ENCODE measurements around the gene ZFP3. TPM values are rescaled to one million over a fixed set of nuclear protein-coding genes. Genes with fewer than 3 reads are reported as not detected.
A peak's percentile ranks its signal among the peaks of the same experiment; 100 is the strongest.

ZFP3 gene
- total and polyA plus RNA-seq, 4 experiments from 2014 or later, result 0.52 to 13.0 (median 6.6) TPM

GRCh38 chr17:5034651-5035050 lies 43.6 kb upstream of the ZFP3 start:
- H3K36me3 Mint-ChIP-seq, result no peaks in the 10 kb centered on the region
- no peak overlapping the region for H3K4me3 ChIP-seq (ENCODE audit: low read length in 2 of 2)
- no peaks in the 10 kb centered on the region for H3K27me3 ChIP-seq (ENCODE audit: insufficient read depth, low read length)
- peaks cover 25% of the 10 kb centered on the region for H3K4me1 ChIP-seq (ENCODE audit: insufficient read depth, low read length)
- no peaks in the 10 kb centered on the region for H3K36me3 ChIP-seq (ENCODE audit: insufficient read depth, low read length)
- H3K9me3 ChIP-seq (ENCODE audit: control insufficient read depth in 1 of 2, low read length in 2 of 2), result no peaks in the 10 kb centered on the region
- intact Hi-C loops (cut with micrococcal nuclease), result no loop called here
- peak overlapping the region in 1 of 7 donors; percentile 38 for H3K27ac Mint-ChIP-seq
- H3K4me3 Mint-ChIP-seq, result no peak overlapping the region
- no peaks in the 10 kb centered on the region for H3K27me3 Mint-ChIP-seq
- ChIA-PET CTCF (ENCODE audit: partially characterized antibody) (interaction anchor here (0.9 to 11.2 kb wide), 7 partner anchors 8 to 126 kb away, joined by 3 to 271 read pairs (median 6); no protein-coding TSS in a partner anchor), POLR2A (ENCODE audit: partially characterized antibody) (interaction anchor here (1.2 to 9.5 kb wide), 3 partner anchors 13 to 44 kb away, joined by 4 to 146 read pairs (median 5); partner anchors contain the start of gene ZFP3)
- peaks cover 0 to 3% (median 0%) of the 10 kb centered on the region in 8 donors for H3K9me3 Mint-ChIP-seq
- no peak overlapping the region for H3K27ac ChIP-seq (ENCODE audit: low read depth, low read length)
- H3K4me1 Mint-ChIP-seq, result peaks cover 12 to 40% (median 21%) of the 10 kb centered on the region in 4 donors
- DNase-seq, result no peak

- intact Hi-C loops (cut with micrococcal nuclease), result no loop called here
- peaks cover 0 to 3% (median 0%) of the 10 kb centered on the region in 8 donors for H3K9me3 Mint-ChIP-seq
- H3K36me3 ChIP-seq (ENCODE audit: insufficient read depth, low read length), result no peaks in the 10 kb centered on the region
- no peak within 1 kb of the TSS for H3K4me3 ChIP-seq (ENCODE audit: low read length in 2 of 2)
- H3K4me1 Mint-ChIP-seq, result peaks cover 16 to 45% (median 24%) of the 10 kb centered on the region in 4 donors
- ChIA-PET POLR2A (ENCODE audit: partially characterized antibody) (interaction anchor here (1.4 to 9.5 kb wide), 2 partner anchors 12 to 26 kb away, joined by 5 to 146 read pairs; no protein-coding TSS in a partner anchor), CTCF (ENCODE audit: partially characterized antibody) (interaction anchor here (0.9 to 11.2 kb wide), 7 partner anchors 9 to 126 kb away, joined by 3 to 271 read pairs (median 6); no protein-coding TSS in a partner anchor)
- peak within 1 kb of the TSS in 1 of 7 donors; percentile 38 for H3K27ac Mint-ChIP-seq
- H3K27me3 ChIP-seq (ENCODE audit: insufficient read depth, low read length), result no peaks in the 10 kb centered on the region
- no peaks in the 10 kb centered on the region for H3K9me3 ChIP-seq (ENCODE audit: control insufficient read depth in 1 of 2, low read length in 2 of 2)
- peaks cover 26% of the 10 kb centered on the region for H3K4me1 ChIP-seq (ENCODE audit: insufficient read depth, low read length)
- no peak within 1 kb of the TSS for H3K27ac ChIP-seq (ENCODE audit: low read depth, low read length)
- H3K4me3 Mint-ChIP-seq, result peak within 1 kb of the TSS in 1 of 8 donors; percentile 26
- DNase-seq, result no peak
- H3K27me3 Mint-ChIP-seq, result no peaks in the 10 kb centered on the region
- no peaks in the 10 kb centered on the region for H3K36me3 Mint-ChIP-seq
Measured at GRCh38 chr17:5035315-5035714, 43.0 kb upstream of the ZFP3 start, which contains the start of gene SLC52A1. Gene SLC52A1 (minus strand): TSS chr17:5035426. CDS start chr17:5034606, 820 bp downstream.

- ChIA-PET CTCF (ENCODE audit: partially characterized antibody) (interaction anchor here (1.0 to 10.9 kb wide), 4 partner anchors 9 to 19 kb away, joined by 3 to 127 read pairs (median 6); no protein-coding TSS in a partner anchor), POLR2A (ENCODE audit: partially characterized antibody) (interaction anchor here (0.8 to 1.8 kb wide), 12 partner anchors 9 to 95 kb away, joined by 3 to 8 read pairs (median 4); partner anchors contain the start of genes INCA1, KIF1C and SPAG7)
- peak overlapping the region; percentile 49 to 65 for H3K4me3 ChIP-seq (ENCODE audit: low read length in 2 of 2)
- no peaks in the 10 kb centered on the region for H3K36me3 ChIP-seq (ENCODE audit: insufficient read depth, low read length)
- H3K27me3 Mint-ChIP-seq, result no peaks in the 10 kb centered on the region
- H3K9me3 ChIP-seq (ENCODE audit: control insufficient read depth in 1 of 2, low read length in 2 of 2), result no peaks in the 10 kb centered on the region
- peak overlapping the region; percentile 83 to 97 (median 95) for H3K27ac Mint-ChIP-seq
- peak overlapping the region; percentile 54 for H3K27ac ChIP-seq (ENCODE audit: low read depth, low read length)
- H3K9me3 Mint-ChIP-seq, result no peaks in the 10 kb centered on the region
- peaks cover 0 to 1% of the 10 kb centered on the region in 2 donors for H3K36me3 Mint-ChIP-seq
- DNase-seq, result peak in 4 of 5 donors; percentile 26 to 42 (median 34)
- H3K4me1 ChIP-seq (ENCODE audit: insufficient read depth, low read length), result peaks cover 57% of the 10 kb centered on the region
- intact Hi-C loops (cut with micrococcal nuclease), result loop anchor here (2.0 kb wide), 1 partner anchor 20 kb away; no protein-coding TSS in a partner anchor
- peaks cover 33 to 69% (median 53%) of the 10 kb centered on the region in 4 donors for H3K4me1 Mint-ChIP-seq
- peak overlapping the region; percentile 86 to 96 (median 92) for H3K4me3 Mint-ChIP-seq
- H3K27me3 ChIP-seq (ENCODE audit: insufficient read depth, low read length), result no peaks in the 10 kb centered on the region
Measured at GRCh38 chr17:5042157-5043022, 35.9 kb upstream of the ZFP3 start.

GRCh38 chr17:5043524-5043923 lies 34.7 kb upstream of the ZFP3 start:
- H3K27ac ChIP-seq (ENCODE audit: low read depth, low read length), result no peak overlapping the region
- H3K4me3 Mint-ChIP-seq, result peak overlapping the region; percentile 80 to 96 (median 92)

GRCh38 chr17:5044630-5045029 lies 33.6 kb upstream of the ZFP3 start:
- peak overlapping the region in 5 of 7 donors; percentile 57 to 93 (median 90) for H3K27ac Mint-ChIP-seq
- H3K4me1 Mint-ChIP-seq, result peaks cover 46 to 85% (median 68%) of the 10 kb centered on the region in 4 donors
- Histone ChIP-seq H3K27ac (ENCODE audit: low read depth, low read length) (no peak overlapping the region), H3K27me3 (ENCODE audit: insufficient read depth, low read length) (no peaks in the 10 kb centered on the region), H3K4me3 (ENCODE audit: low read length in 2 of 2) (no peak overlapping the region), H3K9me3 (ENCODE audit: control insufficient read depth in 1 of 2, low read length in 2 of 2) (no peaks in the 10 kb centered on the region), H3K4me1 (ENCODE audit: insufficient read depth, low read length) (peaks cover 79% of the 10 kb centered on the region), H3K36me3 (ENCODE audit: insufficient read depth, low read length) (no peaks in the 10 kb centered on the region)
- POLR2A ChIA-PET (ENCODE audit: partially characterized antibody), result interaction anchor here (2.0 to 7.9 kb wide), 2 partner anchors 12 to 58 kb away, joined by 8 to 146 read pairs; partner anchors contain the start of gene SLC52A1
- peaks cover 4 to 6% of the 10 kb centered on the region in 2 donors for H3K36me3 Mint-ChIP-seq
- no peak for DNase-seq
- no peaks in the 10 kb centered on the region for H3K9me3 Mint-ChIP-seq
- H3K4me3 Mint-ChIP-seq, result peak overlapping the region in 6 of 8 donors; percentile 10 to 80 (median 21)
- intact Hi-C loops (cut with micrococcal nuclease), result no loop called here
- H3K27me3 Mint-ChIP-seq, result no peaks in the 10 kb centered on the region
- CTCF ChIA-PET (ENCODE audit: partially characterized antibody), result interaction anchor here (1.6 to 10.9 kb wide), 5 partner anchors 9 to 64 kb away, joined by 4 to 127 read pairs (median 7); partner anchors contain the start of gene SLC52A1

More at GRCh38 chr17:5043524-5043923, 34.7 kb upstream of the ZFP3 start:
- H3K27me3 Mint-ChIP-seq, result no peaks in the 10 kb centered on the region
- Histone ChIP-seq H3K4me3 (ENCODE audit: low read length in 2 of 2) (no peak overlapping the region), H3K4me1 (ENCODE audit: insufficient read depth, low read length) (peaks cover 68% of the 10 kb centered on the region), H3K36me3 (ENCODE audit: insufficient read depth, low read length) (no peaks in the 10 kb centered on the region), H3K27me3 (ENCODE audit: insufficient read depth, low read length) (no peaks in the 10 kb centered on the region), H3K9me3 (ENCODE audit: control insufficient read depth in 1 of 2, low read length in 2 of 2) (no peaks in the 10 kb centered on the region)
- POLR2A ChIA-PET (ENCODE audit: partially characterized antibody), result interaction anchor here (7.9 kb wide), 1 partner anchor 11 kb away, joined by 146 read pairs; the partner anchor contains the start of gene SLC52A1
- H3K9me3 Mint-ChIP-seq, result no peaks in the 10 kb centered on the region
- DNase-seq, result no peak
- peaks cover 41 to 78% (median 61%) of the 10 kb centered on the region in 4 donors for H3K4me1 Mint-ChIP-seq
- peak overlapping the region; percentile 59 to 97 (median 95) for H3K27ac Mint-ChIP-seq
- peaks cover 1 to 3% of the 10 kb centered on the region in 2 donors for H3K36me3 Mint-ChIP-seq
- intact Hi-C loops (cut with micrococcal nuclease), result loop anchor here (2.0 kb wide), 1 partner anchor 19 kb away; no protein-coding TSS in a partner anchor
- CTCF ChIA-PET (ENCODE audit: partially characterized antibody), result interaction anchor here (10.9 kb wide), 1 partner anchor 13 kb away, joined by 127 read pairs; no protein-coding TSS in a partner anchor

GRCh38 chr17:5045496-5045895 lies 32.8 kb upstream of the ZFP3 start:
- DNase-seq, result peak in 4 of 5 donors; percentile 19 to 28 (median 22)
- H3K4me1 ChIP-seq (ENCODE audit: insufficient read depth, low read length), result peaks cover 83% of the 10 kb centered on the region

More at GRCh38 chr17:5045496-5045895, 32.8 kb upstream of the ZFP3 start:
- Mint-ChIP-seq H3K27me3 (no peaks in the 10 kb centered on the region), H3K9me3 (no peaks in the 10 kb centered on the region), H3K4me1 (peaks cover 46 to 85% (median 68%) of the 10 kb centered on the region in 4 donors), H3K27ac (peak overlapping the region; percentile 58 to 96 (median 91)), H3K4me3 (peak overlapping the region in 7 of 8 donors; percentile 29 to 83 (median 78)), H3K36me3 (peaks cover 5 to 8% of the 10 kb centered on the region in 2 donors)
- H3K4me3 ChIP-seq (ENCODE audit: low read length in 2 of 2), result no peak overlapping the region
- ChIA-PET POLR2A (ENCODE audit: partially characterized antibody) (interaction anchor here (0.6 to 7.9 kb wide), 8 partner anchors 8 to 274 kb away, joined by 4 to 146 read pairs (median 6); partner anchors contain the start of genes CAMTA2, SLC52A1 and SPAG7), CTCF (ENCODE audit: partially characterized antibody) (interaction anchor here (0.7 to 10.9 kb wide), 9 partner anchors 10 to 90 kb away, joined by 3 to 127 read pairs (median 5); partner anchors contain the start of genes CAMTA2, SLC52A1 and SPAG7)
- no peaks in the 10 kb centered on the region for H3K36me3 ChIP-seq (ENCODE audit: insufficient read depth, low read length)
- no peaks in the 10 kb centered on the region for H3K9me3 ChIP-seq (ENCODE audit: control insufficient read depth in 1 of 2, low read length in 2 of 2)
- H3K27ac ChIP-seq (ENCODE audit: low read depth, low read length), result no peak overlapping the region
- intact Hi-C loops (cut with micrococcal nuclease), result no loop called here
- no peaks in the 10 kb centered on the region for H3K27me3 ChIP-seq (ENCODE audit: insufficient read depth, low read length)
